Right lobe of liver (tissue), 4 donors: ENCODE data around the gene PITPNC1.
"Not testable (repeated sequence)": the region's sequence is repeated elsewhere in the genome, so short reads cannot be mapped to it uniquely, and the experiment has no call there.

ENCODE experiments used
- POLR2A ChIP-seq: fragments of 450-650 bp; IDR thresholded peaks from one replicate; pipeline ENCODE4 v1.6.1; 2017; ENCODE audit warnings: antibody characterized with exemption, mild to moderate bottlenecking
- TF ChIP-seq, protein P1 (sequence below), 4 donors: fragments of 200-600 bp in 3 of 4; fragments of 450-650 bp in 1 of 4; IDR thresholded peaks; one replicate each; pipeline versions ENCODE4 v1.5.1 to v1.8.0; 2016 to 2022; ENCODE audit warnings: antibody characterized with exemption in 4 of 4, mild to moderate bottlenecking in 2 of 4
- donor health status: DM: no; HTN: no; CAD: no.
- donor health status: DM: no; HTN: no; CAD: no.
- donor health status: DM: no; HTN: yes; CAD: no.

DNA sequence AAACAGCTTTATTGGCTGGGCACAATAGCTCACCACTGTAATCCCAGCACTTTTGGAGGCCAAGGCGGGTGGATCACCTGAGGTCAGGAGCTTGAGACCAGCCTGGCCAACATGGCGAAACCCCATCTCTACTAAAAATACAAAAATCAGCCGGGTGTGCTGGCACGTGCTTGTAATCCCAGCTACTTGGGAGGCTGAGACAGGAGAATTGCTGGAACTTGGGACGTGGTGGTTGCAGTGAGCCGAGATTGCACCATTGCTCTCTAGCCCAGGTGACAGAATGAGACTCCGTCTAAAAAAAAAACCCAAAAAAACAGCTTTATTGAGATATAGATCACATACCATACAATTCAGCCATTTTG, 274.1 kb downstream of the PITPNC1 start:
- not testable (repeated sequence) for TF ChIP-seq POLR2A
- TF ChIP-seq, protein P1, sequence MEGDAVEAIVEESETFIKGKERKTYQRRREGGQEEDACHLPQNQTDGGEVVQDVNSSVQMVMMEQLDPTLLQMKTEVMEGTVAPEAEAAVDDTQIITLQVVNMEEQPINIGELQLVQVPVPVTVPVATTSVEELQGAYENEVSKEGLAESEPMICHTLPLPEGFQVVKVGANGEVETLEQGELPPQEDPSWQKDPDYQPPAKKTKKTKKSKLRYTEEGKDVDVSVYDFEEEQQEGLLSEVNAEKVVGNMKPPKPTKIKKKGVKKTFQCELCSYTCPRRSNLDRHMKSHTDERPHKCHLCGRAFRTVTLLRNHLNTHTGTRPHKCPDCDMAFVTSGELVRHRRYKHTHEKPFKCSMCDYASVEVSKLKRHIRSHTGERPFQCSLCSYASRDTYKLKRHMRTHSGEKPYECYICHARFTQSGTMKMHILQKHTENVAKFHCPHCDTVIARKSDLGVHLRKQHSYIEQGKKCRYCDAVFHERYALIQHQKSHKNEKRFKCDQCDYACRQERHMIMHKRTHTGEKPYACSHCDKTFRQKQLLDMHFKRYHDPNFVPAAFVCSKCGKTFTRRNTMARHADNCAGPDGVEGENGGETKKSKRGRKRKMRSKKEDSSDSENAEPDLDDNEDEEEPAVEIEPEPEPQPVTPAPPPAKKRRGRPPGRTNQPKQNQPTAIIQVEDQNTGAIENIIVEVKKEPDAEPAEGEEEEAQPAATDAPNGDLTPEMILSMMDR (IDR thresholded peaks at IDR 0.05) = not testable (repeated sequence)
